Measurements from ENCODE around the gene FAM107A. TPM values are rescaled to one million over a fixed set of nuclear protein-coding genes. Genes with fewer than 3 reads are reported as not detected.

Gene FAM107A
- total RNA-seq, 1 experiment from 2014 or later = 0.42 TPM

- DNase-seq (ENCODE audit: low read depth) = no peak
These were observed 14.6 kb upstream of the FAM107A start for GRCh38 chr3:58591517-58592510.

GRCh38 chr3:58588030-58588614 lies 10.9 kb upstream of the FAM107A start:
- no peak for DNase-seq (ENCODE audit: low read depth)

- DNase-seq (ENCODE audit: low read depth) = no peak
These were observed 9.6 kb upstream of the FAM107A start for GRCh38 chr3:58586776-58587192.

- DNase-seq (ENCODE audit: low read depth) = no peak
These were observed 8.8 kb upstream of the FAM107A start for GRCh38 chr3:58585994-58586393.

- peak; percentile 66 for DNase-seq (ENCODE audit: low read depth)
These were observed 8.0 kb upstream of the FAM107A start for GRCh38 chr3:58585005-58585786.

- no peak for DNase-seq (ENCODE audit: low read depth)
These were observed 7.5 kb upstream of the FAM107A start for GRCh38 chr3:58584690-58585004.

- no peak for DNase-seq (ENCODE audit: low read depth)
These were observed 4.3 kb upstream of the FAM107A start for GRCh38 chr3:58581328-58582091.

DNA sequence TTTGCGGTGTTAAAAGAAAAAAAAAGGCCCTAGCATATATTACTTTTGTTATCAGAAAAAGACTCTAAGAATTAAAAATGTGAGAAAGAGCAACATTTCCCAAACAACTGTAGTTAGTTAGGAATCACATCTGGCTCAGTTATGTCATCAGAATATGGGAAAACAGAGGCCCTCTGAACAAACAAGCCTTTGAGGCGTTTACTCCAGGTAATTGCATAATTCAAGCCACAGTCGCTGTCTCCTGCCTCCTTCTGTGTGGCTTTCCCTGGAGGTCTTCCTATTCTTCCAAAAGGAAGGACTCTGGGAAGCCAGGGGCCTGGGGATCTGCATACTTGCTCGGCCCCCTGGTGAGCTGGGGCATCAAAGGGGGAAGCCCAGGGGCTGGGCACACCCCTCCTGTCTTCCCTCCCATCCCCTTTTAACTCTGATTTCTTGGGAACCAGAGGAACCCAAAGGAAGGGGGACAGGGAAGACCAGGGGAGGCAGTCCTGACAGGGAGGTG lies 3.7 kb upstream of the FAM107A start:
- DNase-seq (ENCODE audit: low read depth) = no peak

DNA sequence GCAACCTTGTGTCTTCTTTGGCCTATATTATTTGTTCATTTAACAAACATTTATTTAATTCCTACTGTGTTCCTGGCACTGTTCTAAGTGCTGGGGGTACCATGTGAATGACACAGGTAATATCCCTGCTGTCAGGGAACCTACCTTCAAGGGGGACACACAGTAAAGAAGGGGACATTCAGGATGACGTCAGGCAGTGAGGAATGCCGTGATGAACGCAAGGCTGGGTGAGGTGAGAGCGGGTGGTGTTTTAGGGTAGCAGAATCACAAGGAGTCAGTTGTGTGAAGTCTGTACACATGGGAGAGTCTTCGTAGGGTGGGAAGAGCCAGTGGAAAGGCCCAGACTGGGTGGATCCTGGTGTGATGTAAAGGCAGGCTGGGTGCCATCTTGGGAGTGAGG lies 1.7 kb upstream of the FAM107A start:
- no peak for DNase-seq (ENCODE audit: low read depth)

- DNase-seq (ENCODE audit: low read depth) = no peak
These were observed 475 bp downstream of the FAM107A start for GRCh38 chr3:58576716-58577115.

DNA sequence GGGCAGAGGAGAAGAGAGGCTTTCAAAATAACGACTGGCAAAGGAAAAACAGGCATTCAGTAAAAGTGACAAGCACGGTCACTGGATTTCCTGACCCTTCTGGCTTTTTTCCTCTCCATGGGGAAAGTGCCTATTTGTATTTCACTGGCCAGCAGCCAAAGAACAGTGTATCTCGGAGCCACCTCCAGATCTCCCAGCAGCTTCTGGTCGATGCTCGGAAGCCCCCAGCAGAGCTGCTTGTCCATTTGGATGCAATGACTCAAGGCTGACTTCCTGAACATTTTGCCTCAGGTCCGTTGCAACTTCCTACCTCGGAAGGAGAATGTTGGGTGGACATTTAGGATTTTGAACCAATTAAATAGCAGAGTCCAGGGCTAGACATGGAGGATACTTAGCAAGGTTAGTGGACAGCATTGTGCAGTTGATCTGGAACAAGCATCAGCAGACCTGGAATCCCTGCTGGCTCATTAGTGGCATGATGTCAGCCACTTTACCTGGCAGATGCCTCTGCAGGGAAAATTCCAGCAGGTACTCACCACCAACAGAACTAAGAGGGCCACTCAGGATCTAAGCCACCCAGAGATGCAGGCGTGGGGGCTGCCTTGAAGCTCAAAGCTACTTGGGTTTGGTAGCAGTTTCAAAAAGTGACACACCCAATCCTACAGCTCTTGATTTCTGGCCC lies 1.1 kb downstream of the FAM107A start:
- peak; percentile 72 for DNase-seq (ENCODE audit: low read depth)

GRCh38 chr3:58574682-58575081 lies 2.5 kb downstream of the FAM107A start:
- DNase-seq (ENCODE audit: low read depth) = no peak

DNA sequence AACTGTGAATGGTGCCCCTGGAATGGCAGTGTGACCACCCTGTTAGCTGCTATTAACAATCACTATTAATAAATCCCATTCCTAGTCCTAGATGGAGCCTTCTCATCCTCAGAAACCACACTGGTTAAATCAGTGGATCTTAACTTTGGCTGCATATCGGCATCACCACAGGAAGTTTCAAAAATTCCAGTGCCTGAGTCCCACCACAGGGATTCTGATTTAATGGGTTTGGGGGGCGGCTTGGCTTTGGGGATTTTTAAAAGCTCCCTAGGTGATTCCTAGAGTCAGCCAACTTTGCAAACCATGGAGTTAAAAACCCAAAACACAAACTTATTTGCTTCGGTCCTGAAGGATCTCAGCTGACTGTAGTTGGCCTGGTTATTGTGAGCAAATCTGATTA lies 3.1 kb downstream of the FAM107A start:
- peak; percentile 39 for DNase-seq (ENCODE audit: low read depth)

- DNase-seq (ENCODE audit: low read depth) = peak; percentile 20
These were observed 3.6 kb downstream of the FAM107A start for GRCh38 chr3:58573640-58574039.

DNA sequence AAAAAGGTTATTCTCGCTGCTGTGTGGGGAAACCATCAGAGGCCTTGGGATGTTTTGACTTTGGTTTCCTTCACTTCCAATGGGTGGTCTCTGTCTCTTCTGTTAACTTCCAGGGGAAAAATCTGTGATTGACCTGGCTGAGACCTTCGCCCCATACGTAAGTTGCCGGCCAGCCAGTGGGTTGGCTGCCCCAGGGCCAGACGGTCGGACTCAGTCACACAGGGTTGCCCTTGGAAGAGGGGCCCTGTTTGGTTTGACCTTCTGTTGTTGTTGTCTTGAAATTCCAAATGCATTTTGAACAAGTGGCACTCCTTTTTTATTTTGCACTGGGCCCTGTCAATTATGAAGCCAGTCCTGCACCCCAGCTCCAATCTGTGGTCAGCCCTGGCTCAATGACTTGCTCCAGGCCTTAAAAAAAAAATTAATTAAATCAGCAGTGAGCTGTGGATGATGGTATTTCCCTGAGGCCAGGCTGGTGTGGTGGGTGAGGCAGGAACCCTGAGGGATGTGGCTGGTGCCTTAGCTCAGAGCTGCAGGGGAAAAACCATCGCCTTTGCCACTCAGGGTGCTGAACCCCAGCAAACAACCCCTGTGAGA lies 4.5 kb downstream of the FAM107A start:
- peak; percentile 76 for DNase-seq (ENCODE audit: low read depth)

GRCh38 chr3:58572013-58572633 lies 5.1 kb downstream of the FAM107A start:
- peak; percentile 25 for DNase-seq (ENCODE audit: low read depth)

DNA sequence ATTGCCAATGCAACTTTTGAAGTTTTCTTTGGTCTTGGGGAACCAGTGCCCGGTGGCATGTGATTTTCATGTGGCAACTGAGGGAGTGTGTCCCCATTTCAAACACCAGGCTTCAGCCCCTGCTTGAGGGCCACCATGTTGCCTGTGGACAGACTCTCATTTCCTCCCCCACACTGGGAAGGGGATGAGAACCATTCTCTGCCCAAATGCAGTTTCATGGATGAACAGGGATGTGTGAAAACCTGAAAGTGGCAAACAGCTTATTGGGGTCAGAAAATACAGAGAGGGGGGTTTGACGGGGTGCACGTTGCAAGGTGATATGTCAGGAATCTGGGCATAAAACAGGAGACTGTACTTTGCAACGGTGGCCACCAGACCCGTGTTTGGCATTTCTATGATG lies 6.3 kb downstream of the FAM107A start:
- DNase-seq (ENCODE audit: low read depth) = no peak

DNA sequence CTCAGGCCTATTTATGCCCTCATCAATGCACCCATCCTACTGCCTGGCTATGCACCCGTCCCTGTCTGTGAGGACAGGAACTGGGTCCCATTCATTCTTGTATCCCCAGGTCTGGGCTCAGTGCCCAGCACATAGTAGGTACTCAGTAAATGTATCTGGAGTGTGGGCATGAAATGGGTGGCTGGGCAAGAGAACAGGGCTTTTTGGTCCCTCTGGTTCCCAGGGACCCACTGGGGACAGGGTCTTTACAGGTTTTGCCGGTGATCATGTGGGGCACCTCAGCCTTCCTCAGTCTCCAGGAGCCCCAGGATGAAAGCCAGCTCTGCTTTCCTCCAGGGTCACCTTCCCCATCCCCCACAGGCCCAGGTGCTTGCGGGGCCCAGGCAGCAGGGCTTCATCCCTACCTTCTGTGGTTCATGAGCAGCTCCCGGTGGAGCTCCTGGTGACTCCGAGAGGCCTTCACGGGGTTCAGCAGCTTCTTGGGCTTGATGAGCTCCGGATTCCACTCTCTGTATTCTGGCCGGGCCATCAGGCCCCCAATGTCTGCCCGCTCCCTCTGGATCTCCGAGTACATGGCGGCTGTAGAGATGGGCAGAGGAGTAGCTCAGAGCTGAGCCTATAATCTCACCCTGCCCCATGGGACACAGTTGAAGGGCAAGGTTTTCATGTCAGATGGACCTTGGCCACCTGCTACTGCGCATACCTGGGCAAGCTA lies 7.7 kb downstream of the FAM107A start:
- DNase-seq (ENCODE audit: low read depth) = no peak

DNA sequence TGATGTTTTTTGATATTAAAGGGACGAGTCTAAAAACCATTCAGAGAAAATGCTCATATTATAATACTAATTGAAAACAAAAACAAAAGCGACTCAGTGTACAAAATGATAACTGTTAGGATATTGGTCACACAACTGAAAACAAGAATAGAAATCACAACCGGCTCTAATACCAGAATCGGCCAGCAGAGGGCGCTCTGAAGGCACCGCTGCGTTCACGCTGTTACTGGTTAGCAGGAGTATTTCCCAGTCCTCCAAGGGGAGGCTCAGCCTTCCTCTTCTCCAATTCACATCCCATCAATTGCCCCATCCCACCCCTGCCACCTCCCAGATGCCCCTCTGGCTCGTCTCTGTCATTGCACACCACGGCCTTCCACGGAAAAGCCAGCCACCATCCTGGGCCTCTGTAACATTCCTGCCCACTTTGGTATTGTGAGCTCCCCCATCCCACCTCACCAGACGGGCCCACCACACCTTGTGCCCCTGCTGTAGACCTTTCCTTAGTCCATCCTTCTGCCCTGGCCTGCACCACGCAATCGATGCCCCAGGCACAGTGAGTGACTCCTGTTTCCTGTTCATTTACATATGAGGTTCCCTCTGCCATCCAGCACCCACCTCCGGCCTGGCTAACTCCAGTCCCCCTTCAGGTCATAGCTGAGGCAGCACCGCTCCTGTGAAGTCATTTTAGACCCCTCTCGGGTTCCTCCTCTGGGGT lies 8.5 kb downstream of the FAM107A start:
- DNase-seq (ENCODE audit: low read depth) = peak; percentile 54

All from M059J (cell line).